ENCODE data around the gene TEAD1. TPM values are rescaled to one million over a fixed set of nuclear protein-coding genes. Genes with fewer than 3 reads are reported as not detected.

TEAD1 gene
- total and polyA plus RNA-seq, 10 of the 15 experiments (the other 5 are each of a cell fraction or from before 2014, with no cell fraction given), result 0.01 to 0.59 (median 0.04) TPM; not detected in 6

DNA sequence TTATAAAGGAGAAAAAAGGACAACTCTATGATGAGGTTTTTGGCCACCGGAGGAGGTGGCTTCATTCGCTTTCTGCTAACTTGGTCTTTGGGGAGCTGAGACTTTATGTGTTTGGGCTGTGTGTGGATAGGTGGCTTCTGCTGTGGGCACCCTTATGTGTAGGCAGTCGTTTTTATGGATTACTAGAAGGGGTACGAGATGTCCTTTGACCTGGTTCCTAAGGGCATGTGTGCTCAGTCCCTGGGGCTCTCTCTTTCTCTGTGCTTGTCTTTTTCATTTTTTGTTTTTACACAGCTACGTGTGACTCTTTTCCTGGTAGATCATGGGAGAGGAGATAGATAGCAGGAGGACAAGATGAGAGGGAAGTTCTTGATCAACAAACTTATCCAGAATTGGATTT lies 93.4 kb downstream of the TEAD1 start:
- no TSS peak for BruUV-seq (replicated peaks)
- ATAC-seq (no peak), DNase-seq (ENCODE audit: low read depth, low spot score) (no peak), FAIRE-seq (no peak)
- SMC1A ChIA-PET (ENCODE audit: uncharacterized antibody, unreplicated experiment), result no interaction called here
- Histone ChIP-seq H3K79me2 (ENCODE audit: control insufficient read depth, insufficient read depth, low read length) (no peaks in the 10 kb centered on the region), H3K9me3 (replicated peaks; ENCODE audit: control insufficient read depth, insufficient read depth, low read length) (no peaks in the 10 kb centered on the region), H3K27me3 (replicated peaks in 1 of 2; ENCODE audit: control insufficient read depth in 2 of 2, insufficient read depth in 2 of 2, low read length in 1 of 2) (no peaks in the 10 kb centered on the region; a peak in 1 of 4 replicates), H3K9ac (ENCODE audit: control insufficient read depth, insufficient read depth, low read length) (no peak overlapping the region), H3K27ac (ENCODE audit: control insufficient read depth, insufficient read depth) (no peak overlapping the region), H3K36me3 (ENCODE audit: control insufficient read depth in 2 of 2, insufficient read depth in 2 of 2, low read length in 1 of 2) (no peaks in the 10 kb centered on the region), H2AFZ (ENCODE audit: control insufficient read depth, low read depth, low read length) (no peak overlapping the region), H3K4me3 (no peak overlapping the region), H3K4me1 (ENCODE audit: control insufficient read depth, insufficient read depth, low read length) (no peaks in the 10 kb centered on the region), H4K20me1 (ENCODE audit: control insufficient read depth, insufficient read depth) (no peaks in the 10 kb centered on the region), H3K4me2 (ENCODE audit: control insufficient read depth, insufficient read depth) (no peak overlapping the region)
- WGBS (ENCODE audit: insufficient coverage, insufficient replicate concordance, low lambda C conversion rate, missing lambda C conversion rate), result 36% methylated on average over 5 of the region's 5 CpGs
- CTCF ChIA-PET, result no interaction called here
- in situ Hi-C loops (cut with MboI) (no loop called here), intact Hi-C loops (cut with micrococcal nuclease; ENCODE audit: unreplicated experiment) (no loop called here)
- RAD21 ChIA-PET (ENCODE audit: unreplicated experiment), result no interaction called here
- POLR2A ChIA-PET, result no interaction called here
- no peak for TF ChIP-seq ESRRA (IDR thresholded peaks at IDR 0.05; ENCODE audit: low read length)
- TF ChIP-seq GATAD2B (conservative IDR thresholded peaks at IDR 0.05; ENCODE audit: low read depth), result no peak
- no peak for TF ChIP-seq MYC (IDR thresholded peaks at IDR 0.05; ENCODE audit: insufficient read depth, insufficient read length, insufficient replicate concordance, low read length, severe bottlenecking)
- TF ChIP-seq, protein P1, sequence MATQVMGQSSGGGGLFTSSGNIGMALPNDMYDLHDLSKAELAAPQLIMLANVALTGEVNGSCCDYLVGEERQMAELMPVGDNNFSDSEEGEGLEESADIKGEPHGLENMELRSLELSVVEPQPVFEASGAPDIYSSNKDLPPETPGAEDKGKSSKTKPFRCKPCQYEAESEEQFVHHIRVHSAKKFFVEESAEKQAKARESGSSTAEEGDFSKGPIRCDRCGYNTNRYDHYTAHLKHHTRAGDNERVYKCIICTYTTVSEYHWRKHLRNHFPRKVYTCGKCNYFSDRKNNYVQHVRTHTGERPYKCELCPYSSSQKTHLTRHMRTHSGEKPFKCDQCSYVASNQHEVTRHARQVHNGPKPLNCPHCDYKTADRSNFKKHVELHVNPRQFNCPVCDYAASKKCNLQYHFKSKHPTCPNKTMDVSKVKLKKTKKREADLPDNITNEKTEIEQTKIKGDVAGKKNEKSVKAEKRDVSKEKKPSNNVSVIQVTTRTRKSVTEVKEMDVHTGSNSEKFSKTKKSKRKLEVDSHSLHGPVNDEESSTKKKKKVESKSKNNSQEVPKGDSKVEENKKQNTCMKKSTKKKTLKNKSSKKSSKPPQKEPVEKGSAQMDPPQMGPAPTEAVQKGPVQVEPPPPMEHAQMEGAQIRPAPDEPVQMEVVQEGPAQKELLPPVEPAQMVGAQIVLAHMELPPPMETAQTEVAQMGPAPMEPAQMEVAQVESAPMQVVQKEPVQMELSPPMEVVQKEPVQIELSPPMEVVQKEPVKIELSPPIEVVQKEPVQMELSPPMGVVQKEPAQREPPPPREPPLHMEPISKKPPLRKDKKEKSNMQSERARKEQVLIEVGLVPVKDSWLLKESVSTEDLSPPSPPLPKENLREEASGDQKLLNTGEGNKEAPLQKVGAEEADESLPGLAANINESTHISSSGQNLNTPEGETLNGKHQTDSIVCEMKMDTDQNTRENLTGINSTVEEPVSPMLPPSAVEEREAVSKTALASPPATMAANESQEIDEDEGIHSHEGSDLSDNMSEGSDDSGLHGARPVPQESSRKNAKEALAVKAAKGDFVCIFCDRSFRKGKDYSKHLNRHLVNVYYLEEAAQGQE (IDR thresholded peaks at IDR 0.05; ENCODE audit: low read depth, low read length), result no peak
- no peak for TF ChIP-seq RELA (IDR thresholded peaks at IDR 0.05; ENCODE audit: borderline replicate concordance, partially characterized antibody)
- no peak for TF ChIP-seq NR2C2 (IDR thresholded peaks at IDR 0.05; ENCODE audit: borderline replicate concordance, control insufficient read depth, insufficient read length, low read depth)
- no peak for TF ChIP-seq DPF2 (IDR thresholded peaks at IDR 0.05)
- TF ChIP-seq, protein P2, sequence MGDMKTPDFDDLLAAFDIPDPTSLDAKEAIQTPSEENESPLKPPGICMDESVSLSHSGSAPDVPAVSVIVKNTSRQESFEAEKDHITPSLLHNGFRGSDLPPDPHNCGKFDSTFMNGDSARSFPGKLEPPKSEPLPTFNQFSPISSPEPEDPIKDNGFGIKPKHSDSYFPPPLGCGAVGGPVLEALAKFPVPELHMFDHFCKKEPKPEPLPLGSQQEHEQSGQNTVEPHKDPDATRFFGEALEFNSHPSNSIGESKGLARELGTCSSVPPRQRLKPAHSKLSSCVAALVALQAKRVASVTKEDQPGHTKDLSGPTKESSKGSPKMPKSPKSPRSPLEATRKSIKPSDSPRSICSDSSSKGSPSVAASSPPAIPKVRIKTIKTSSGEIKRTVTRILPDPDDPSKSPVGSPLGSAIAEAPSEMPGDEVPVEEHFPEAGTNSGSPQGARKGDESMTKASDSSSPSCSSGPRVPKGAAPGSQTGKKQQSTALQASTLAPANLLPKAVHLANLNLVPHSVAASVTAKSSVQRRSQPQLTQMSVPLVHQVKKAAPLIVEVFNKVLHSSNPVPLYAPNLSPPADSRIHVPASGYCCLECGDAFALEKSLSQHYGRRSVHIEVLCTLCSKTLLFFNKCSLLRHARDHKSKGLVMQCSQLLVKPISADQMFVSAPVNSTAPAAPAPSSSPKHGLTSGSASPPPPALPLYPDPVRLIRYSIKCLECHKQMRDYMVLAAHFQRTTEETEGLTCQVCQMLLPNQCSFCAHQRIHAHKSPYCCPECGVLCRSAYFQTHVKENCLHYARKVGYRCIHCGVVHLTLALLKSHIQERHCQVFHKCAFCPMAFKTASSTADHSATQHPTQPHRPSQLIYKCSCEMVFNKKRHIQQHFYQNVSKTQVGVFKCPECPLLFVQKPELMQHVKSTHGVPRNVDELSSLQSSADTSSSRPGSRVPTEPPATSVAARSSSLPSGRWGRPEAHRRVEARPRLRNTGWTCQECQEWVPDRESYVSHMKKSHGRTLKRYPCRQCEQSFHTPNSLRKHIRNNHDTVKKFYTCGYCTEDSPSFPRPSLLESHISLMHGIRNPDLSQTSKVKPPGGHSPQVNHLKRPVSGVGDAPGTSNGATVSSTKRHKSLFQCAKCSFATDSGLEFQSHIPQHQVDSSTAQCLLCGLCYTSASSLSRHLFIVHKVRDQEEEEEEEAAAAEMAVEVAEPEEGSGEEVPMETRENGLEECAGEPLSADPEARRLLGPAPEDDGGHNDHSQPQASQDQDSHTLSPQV (IDR thresholded peaks at IDR 0.05), result no peak
- no peak for TF ChIP-seq SIX5 (IDR thresholded peaks at IDR 0.05; ENCODE audit: low read depth, low read length, severe bottlenecking)
- TF ChIP-seq, protein P3, sequence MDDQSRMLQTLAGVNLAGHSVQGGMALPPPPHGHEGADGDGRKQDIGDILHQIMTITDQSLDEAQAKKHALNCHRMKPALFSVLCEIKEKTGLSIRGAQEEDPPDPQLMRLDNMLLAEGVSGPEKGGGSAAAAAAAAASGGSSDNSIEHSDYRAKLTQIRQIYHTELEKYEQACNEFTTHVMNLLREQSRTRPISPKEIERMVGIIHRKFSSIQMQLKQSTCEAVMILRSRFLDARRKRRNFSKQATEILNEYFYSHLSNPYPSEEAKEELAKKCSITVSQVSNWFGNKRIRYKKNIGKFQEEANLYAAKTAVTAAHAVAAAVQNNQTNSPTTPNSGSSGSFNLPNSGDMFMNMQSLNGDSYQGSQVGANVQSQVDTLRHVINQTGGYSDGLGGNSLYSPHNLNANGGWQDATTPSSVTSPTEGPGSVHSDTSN (IDR thresholded peaks at IDR 0.05; ENCODE audit: insufficient replicate concordance, low read depth, low read length), result no peak
- no peak for TF ChIP-seq RB1 (IDR thresholded peaks at IDR 0.05; ENCODE audit: borderline replicate concordance)
- TF ChIP-seq HDAC2 (IDR thresholded peaks at IDR 0.05), result no peak
- TF ChIP-seq RAD21 (IDR thresholded peaks at IDR 0.05; ENCODE audit: insufficient read depth, low read depth, low read length), result no peak
- TF ChIP-seq SRF (IDR thresholded peaks at IDR 0.05; ENCODE audit: low read depth in 2 of 2, low read length in 2 of 2), result no peak
- TF ChIP-seq KDM1A (IDR thresholded peaks at IDR 0.05; ENCODE audit: borderline replicate concordance), result no peak
